H9 (cell line): ENCODE measurements around the gene RBM34. TPM values are rescaled to one million over a fixed set of nuclear protein-coding genes. Genes with fewer than 3 reads are reported as not detected.

ENCODE experiments used
- microRNA-seq: library from miRNA; unstranded; fragments of <30 nt; microRNA quantifications from one replicate; pipeline ENCODE4, GENCODE V29; 2020; ENCODE audit warnings: borderline microRNAs expressed
- total RNA-seq: library from RNA; stranded (reverse); gene quantifications from 2 replicates; pipeline ENCODE4 v1.2.1, GENCODE V29; 2021

Gene RBM34
- total RNA-seq, 1 experiment from 2014 or later: 121 TPM

Small RNA genes lying within 50 kb of the gene (microRNA-seq; reads per million reads assigned to microRNA genes)
- not detected for gene MIR4753

Other genes with a start within 250 kb of the RBM34 start
- 191 and 197 TPM in 2 replicates for gene TOMM20, start 32.4 kb downstream of the RBM34 start, total RNA-seq
- 32.8 and 34.0 TPM in 2 replicates for gene ARID4B, start 166.9 kb upstream of the RBM34 start, total RNA-seq
- gene GGPS1, start 167.3 kb upstream of the RBM34 start, total RNA-seq: 43.3 and 44.7 TPM in 2 replicates
- gene TBCE, start 206.2 kb upstream of the RBM34 start, total RNA-seq: 39.4 and 41.6 TPM in 2 replicates